Liver (tissue), 9 donors: ENCODE data around the gene KLF16. TPM values are rescaled to one million over a fixed set of nuclear protein-coding genes. Genes with fewer than 3 reads are reported as not detected.

Experiments used
- DNase-seq: peaks from one replicate; pipeline ENCODE4 v3.0.0-alpha.2; 2017; ENCODE audit warnings: low spot score
- H3K27ac ChIP-seq, 2 donors: one replicate each; pipeline ENCODE4 v1.7.0; 2013; ENCODE audit warnings: inconsistent platforms in 2 of 2, low read length in 2 of 2, control low read depth in 1 of 2, low read depth in 1 of 2, mild to moderate bottlenecking in 1 of 2
- H3K27me3 ChIP-seq, 4 donors: one replicate each; pipeline versions ENCODE4 v1.6.1 to v1.7.0; 2013; ENCODE audit warnings: low read length in 3 of 4, inconsistent platforms in 1 of 4, mild to moderate bottlenecking in 1 of 4, moderate library complexity in 1 of 4; ENCODE audit not compliant: control insufficient read depth in 4 of 4, insufficient read depth in 4 of 4
- H3K36me3 ChIP-seq, 4 donors: one replicate each; pipeline versions ENCODE4 v1.6.1 to v1.7.0; 2013; ENCODE audit warnings: low read length in 3 of 4, mild to moderate bottlenecking in 3 of 4, low read depth in 1 of 4, moderate library complexity in 1 of 4; ENCODE audit not compliant: control insufficient read depth in 4 of 4, insufficient read depth in 3 of 4
- H3K4me1 ChIP-seq, 4 donors: one replicate each; pipeline versions ENCODE4 v1.6.1 to v1.7.0; 2013; ENCODE audit warnings: low read length in 3 of 4, mild to moderate bottlenecking in 3 of 4, moderate library complexity in 1 of 4; ENCODE audit not compliant: control insufficient read depth in 4 of 4, insufficient read depth in 4 of 4
- H3K4me3 ChIP-seq, 3 donors: one replicate each; pipeline versions ENCODE4 v1.6.1 to v1.7.0; 2013; ENCODE audit warnings: low read length in 3 of 3, control low read depth in 1 of 3, low read depth in 1 of 3, mild to moderate bottlenecking in 1 of 3
- H3K9ac ChIP-seq, 2 donors: one replicate each; pipeline ENCODE4 v1.7.0; 2013; ENCODE audit warnings: low read length in 2 of 2, mild to moderate bottlenecking in 2 of 2, moderate library complexity in 2 of 2, control low read depth in 1 of 2, low read depth in 1 of 2
- H3K9me3 ChIP-seq, 4 donors: one replicate each; pipeline versions ENCODE4 v1.6.1 to v1.7.0; 2013; ENCODE audit warnings: low read length in 3 of 4; ENCODE audit not compliant: control insufficient read depth in 4 of 4
- EGR1 ChIP-seq, 2 donors: IDR thresholded peaks; 2 replicates each; pipeline ENCODE4 v1.6.1; 2016 to 2018; ENCODE audit warnings: antibody characterized with exemption in 2 of 2, low read depth in 2 of 2
- FOXA1 ChIP-seq: IDR thresholded peaks from 2 replicates; pipeline ENCODE4 v1.6.1; 2016; ENCODE audit warnings: antibody characterized with exemption
- FOXA2 ChIP-seq: IDR thresholded peaks from 2 replicates; pipeline ENCODE4 v1.6.1; 2016; ENCODE audit warnings: antibody characterized with exemption
- GABPA ChIP-seq, 2 donors: IDR thresholded peaks in 1 of 2; conservative IDR thresholded peaks in 1 of 2; 2 replicates each; pipeline ENCODE4 v1.6.1; 2016; ENCODE audit warnings: antibody characterized with exemption in 2 of 2, mild to moderate bottlenecking in 1 of 2, moderate library complexity in 1 of 2
- HNF4A ChIP-seq, 2 donors: conservative IDR thresholded peaks; 2 replicates each; pipeline ENCODE4 v1.6.1; 2016; ENCODE audit warnings: antibody characterized with exemption in 2 of 2, mild to moderate bottlenecking in 2 of 2
- HNF4G ChIP-seq: IDR thresholded peaks from 2 replicates; pipeline ENCODE4 v1.6.1; 2016; ENCODE audit warnings: antibody characterized with exemption
- JUND ChIP-seq, 2 donors: IDR thresholded peaks; 2 replicates each; pipeline ENCODE4 v1.6.1; 2016; ENCODE audit warnings: antibody characterized with exemption in 2 of 2
- MAX ChIP-seq: IDR thresholded peaks from 2 replicates; pipeline ENCODE4 v1.6.1; 2016; ENCODE audit warnings: antibody characterized with exemption
- RXRA ChIP-seq, 2 donors: IDR thresholded peaks; 2 replicates each; pipeline ENCODE4 v1.6.1; 2017 to 2018; ENCODE audit warnings: antibody characterized with exemption in 2 of 2, mild to moderate bottlenecking in 1 of 2
- SP1 ChIP-seq: IDR thresholded peaks from 2 replicates; pipeline ENCODE4 v1.6.1; 2018; ENCODE audit warnings: antibody characterized with exemption, mild to moderate bottlenecking
- TAF1 ChIP-seq: conservative IDR thresholded peaks from 2 replicates; pipeline ENCODE4 v1.6.1; 2016; ENCODE audit warnings: antibody characterized with exemption, mild to moderate bottlenecking
- YY1 ChIP-seq: IDR thresholded peaks from 2 replicates; pipeline ENCODE4 v1.6.1; 2016; ENCODE audit warnings: antibody characterized with exemption, mild to moderate bottlenecking
- WGBS: extraction: QIAGEN DNeasy Blood & Tissue Kit; methylation state at CpG from one replicate; pipeline ENCODE4 v1.1.7; 2013; 5-methylcytosine and 5-hydroxymethylcytosine counted together
- polyA plus RNA-seq, 2 donors: library from polyadenylated mRNA; stranded (reverse) in 1 of 2; unstranded in 1 of 2; fragments of 200-250 nt in 1 of 2; fragments of >200 nt in 1 of 2; fragmentation: Nextera tagmentation in 1 of 2; extraction: Ambion mirVana in 1 of 2; gene quantifications; one replicate each; pipeline versions ENCODE4 v1.2.1 to v1.2.3, GENCODE V29; 2013 to 2015
- total RNA-seq, 2 donors: library from RNA; depleted of rRNA; stranded (reverse); fragments of >200 nt; gene quantifications; one replicate each; pipeline ENCODE4 v1.2.3, GENCODE V29; 2014
- TF ChIP-seq, protein P1 (sequence below): IDR thresholded peaks from 2 replicates; pipeline ENCODE4 v1.6.1; 2016; ENCODE audit warnings: antibody characterized with exemption
- TF ChIP-seq, protein P2 (sequence below): IDR thresholded peaks from 2 replicates; pipeline ENCODE4 v1.6.1; 2016; ENCODE audit warnings: antibody characterized with exemption
- TF ChIP-seq, protein P3 (sequence below): fragments of 150-350 bp; IDR thresholded peaks from 2 replicates; pipeline ENCODE4 v1.5.1; 2017; ENCODE audit warnings: improper control_type of control experiment, low read depth, low read length; ENCODE audit not compliant: missing input control
- TF ChIP-seq, protein P4 (sequence below): IDR thresholded peaks from 2 replicates; pipeline ENCODE4 v1.6.1; 2016; ENCODE audit warnings: antibody characterized with exemption, mild to moderate bottlenecking
- donor health status: healthy.
- donor health status: healthy.
- donor health status: healthy.
- donor health status: healthy.
- donor health status: healthy.

Gene KLF16
- total and polyA plus RNA-seq, 4 donors, result 1.2 to 14.8 (median 6.0) TPM

GRCh38 chr19:1893791-1894190 lies 30.4 kb upstream of the KLF16 start:
- no peak for DNase-seq
- Histone ChIP-seq H3K9me3 (no peaks in the 10 kb centered on the region), H3K4me1 (peaks cover 0 to 6% (median 2%) of the 10 kb centered on the region in 4 donors), H3K27ac (no peak overlapping the region), H3K4me3 (no peak overlapping the region), H3K27me3 (no peaks in the 10 kb centered on the region), H3K9ac (no peak overlapping the region), H3K36me3 (no peaks in the 10 kb centered on the region)
- TF ChIP-seq YY1, result no peak
- 92% methylated on average over 17 of the region's 17 CpGs for WGBS

DNA sequence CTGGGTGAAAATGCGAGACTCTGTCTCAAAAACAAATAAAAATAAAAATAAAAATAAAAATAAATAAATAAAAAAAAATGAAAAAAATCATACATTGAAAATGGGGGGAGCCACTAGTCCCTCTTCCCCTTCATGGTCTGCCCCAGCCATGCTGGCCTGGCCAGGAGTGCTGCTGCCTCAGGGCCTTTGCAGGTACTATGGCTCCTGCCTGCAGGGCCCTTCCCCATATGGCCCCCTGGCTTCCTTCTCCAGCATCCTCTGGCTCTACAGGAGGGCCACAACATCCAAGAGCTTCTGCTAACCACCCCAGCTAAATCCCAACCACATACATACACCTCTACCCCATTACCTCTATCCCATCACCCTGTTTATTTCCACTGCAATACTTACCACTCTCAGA lies 26.5 kb upstream of the KLF16 start:
- no peaks in the 10 kb centered on the region for H3K4me1 ChIP-seq
- TF ChIP-seq HNF4G (no peak), HNF4A (conservative IDR thresholded peaks at IDR 0.05) (no peak), MAX (no peak), SP1 (no peak), YY1 (no peak), RXRA (IDR thresholded peaks at IDR 0.05) (no peak), EGR1 (IDR thresholded peaks at IDR 0.05; ENCODE audit: low read depth in 2 of 2) (no peak), TAF1 (no peak), GABPA (IDR thresholded peaks at IDR 0.05 in 1 of 2, conservative IDR thresholded peaks at IDR 0.05 in 1 of 2) (no peak)
- TF ChIP-seq, protein P1, sequence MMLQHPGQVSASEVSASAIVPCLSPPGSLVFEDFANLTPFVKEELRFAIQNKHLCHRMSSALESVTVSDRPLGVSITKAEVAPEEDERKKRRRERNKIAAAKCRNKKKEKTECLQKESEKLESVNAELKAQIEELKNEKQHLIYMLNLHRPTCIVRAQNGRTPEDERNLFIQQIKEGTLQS, result no peak
- TF ChIP-seq, protein P2, sequence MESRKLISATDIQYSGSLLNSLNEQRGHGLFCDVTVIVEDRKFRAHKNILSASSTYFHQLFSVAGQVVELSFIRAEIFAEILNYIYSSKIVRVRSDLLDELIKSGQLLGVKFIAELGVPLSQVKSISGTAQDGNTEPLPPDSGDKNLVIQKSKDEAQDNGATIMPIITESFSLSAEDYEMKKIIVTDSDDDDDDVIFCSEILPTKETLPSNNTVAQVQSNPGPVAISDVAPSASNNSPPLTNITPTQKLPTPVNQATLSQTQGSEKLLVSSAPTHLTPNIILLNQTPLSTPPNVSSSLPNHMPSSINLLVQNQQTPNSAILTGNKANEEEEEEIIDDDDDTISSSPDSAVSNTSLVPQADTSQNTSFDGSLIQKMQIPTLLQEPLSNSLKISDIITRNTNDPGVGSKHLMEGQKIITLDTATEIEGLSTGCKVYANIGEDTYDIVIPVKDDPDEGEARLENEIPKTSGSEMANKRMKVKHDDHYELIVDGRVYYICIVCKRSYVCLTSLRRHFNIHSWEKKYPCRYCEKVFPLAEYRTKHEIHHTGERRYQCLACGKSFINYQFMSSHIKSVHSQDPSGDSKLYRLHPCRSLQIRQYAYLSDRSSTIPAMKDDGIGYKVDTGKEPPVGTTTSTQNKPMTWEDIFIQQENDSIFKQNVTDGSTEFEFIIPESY, result no peak
- TF ChIP-seq, protein P3, sequence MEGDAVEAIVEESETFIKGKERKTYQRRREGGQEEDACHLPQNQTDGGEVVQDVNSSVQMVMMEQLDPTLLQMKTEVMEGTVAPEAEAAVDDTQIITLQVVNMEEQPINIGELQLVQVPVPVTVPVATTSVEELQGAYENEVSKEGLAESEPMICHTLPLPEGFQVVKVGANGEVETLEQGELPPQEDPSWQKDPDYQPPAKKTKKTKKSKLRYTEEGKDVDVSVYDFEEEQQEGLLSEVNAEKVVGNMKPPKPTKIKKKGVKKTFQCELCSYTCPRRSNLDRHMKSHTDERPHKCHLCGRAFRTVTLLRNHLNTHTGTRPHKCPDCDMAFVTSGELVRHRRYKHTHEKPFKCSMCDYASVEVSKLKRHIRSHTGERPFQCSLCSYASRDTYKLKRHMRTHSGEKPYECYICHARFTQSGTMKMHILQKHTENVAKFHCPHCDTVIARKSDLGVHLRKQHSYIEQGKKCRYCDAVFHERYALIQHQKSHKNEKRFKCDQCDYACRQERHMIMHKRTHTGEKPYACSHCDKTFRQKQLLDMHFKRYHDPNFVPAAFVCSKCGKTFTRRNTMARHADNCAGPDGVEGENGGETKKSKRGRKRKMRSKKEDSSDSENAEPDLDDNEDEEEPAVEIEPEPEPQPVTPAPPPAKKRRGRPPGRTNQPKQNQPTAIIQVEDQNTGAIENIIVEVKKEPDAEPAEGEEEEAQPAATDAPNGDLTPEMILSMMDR, result no peak
- H3K27ac ChIP-seq, result no peak overlapping the region
- no peak for DNase-seq
- no peak overlapping the region for H3K4me3 ChIP-seq
- no peaks in the 10 kb centered on the region for H3K36me3 ChIP-seq
- H3K9me3 ChIP-seq, result no peaks in the 10 kb centered on the region
- WGBS, result 98% methylated on average over 1 of the region's 1 CpG
- no peak overlapping the region for H3K9ac ChIP-seq
- no peaks in the 10 kb centered on the region for H3K27me3 ChIP-seq

GRCh38 chr19:1888385-1888784 lies 25.0 kb upstream of the KLF16 start:
- H3K4me3 ChIP-seq, result no peak overlapping the region
- H3K4me1 ChIP-seq, result peaks cover 1 to 14% (median 13%) of the 10 kb centered on the region in 4 donors
- no peaks in the 10 kb centered on the region for H3K36me3 ChIP-seq
- no peak overlapping the region for H3K9ac ChIP-seq
- no peak for DNase-seq
- no peaks in the 10 kb centered on the region for H3K9me3 ChIP-seq
- no peak overlapping the region for H3K27ac ChIP-seq
- WGBS, result 89% methylated on average over 5 of the region's 5 CpGs
- no peaks in the 10 kb centered on the region for H3K27me3 ChIP-seq
- no peak for TF ChIP-seq HNF4A (conservative IDR thresholded peaks at IDR 0.05)
- TF ChIP-seq FOXA1, result no peak
- TF ChIP-seq, protein P2, result no peak
- TF ChIP-seq, protein P4, sequence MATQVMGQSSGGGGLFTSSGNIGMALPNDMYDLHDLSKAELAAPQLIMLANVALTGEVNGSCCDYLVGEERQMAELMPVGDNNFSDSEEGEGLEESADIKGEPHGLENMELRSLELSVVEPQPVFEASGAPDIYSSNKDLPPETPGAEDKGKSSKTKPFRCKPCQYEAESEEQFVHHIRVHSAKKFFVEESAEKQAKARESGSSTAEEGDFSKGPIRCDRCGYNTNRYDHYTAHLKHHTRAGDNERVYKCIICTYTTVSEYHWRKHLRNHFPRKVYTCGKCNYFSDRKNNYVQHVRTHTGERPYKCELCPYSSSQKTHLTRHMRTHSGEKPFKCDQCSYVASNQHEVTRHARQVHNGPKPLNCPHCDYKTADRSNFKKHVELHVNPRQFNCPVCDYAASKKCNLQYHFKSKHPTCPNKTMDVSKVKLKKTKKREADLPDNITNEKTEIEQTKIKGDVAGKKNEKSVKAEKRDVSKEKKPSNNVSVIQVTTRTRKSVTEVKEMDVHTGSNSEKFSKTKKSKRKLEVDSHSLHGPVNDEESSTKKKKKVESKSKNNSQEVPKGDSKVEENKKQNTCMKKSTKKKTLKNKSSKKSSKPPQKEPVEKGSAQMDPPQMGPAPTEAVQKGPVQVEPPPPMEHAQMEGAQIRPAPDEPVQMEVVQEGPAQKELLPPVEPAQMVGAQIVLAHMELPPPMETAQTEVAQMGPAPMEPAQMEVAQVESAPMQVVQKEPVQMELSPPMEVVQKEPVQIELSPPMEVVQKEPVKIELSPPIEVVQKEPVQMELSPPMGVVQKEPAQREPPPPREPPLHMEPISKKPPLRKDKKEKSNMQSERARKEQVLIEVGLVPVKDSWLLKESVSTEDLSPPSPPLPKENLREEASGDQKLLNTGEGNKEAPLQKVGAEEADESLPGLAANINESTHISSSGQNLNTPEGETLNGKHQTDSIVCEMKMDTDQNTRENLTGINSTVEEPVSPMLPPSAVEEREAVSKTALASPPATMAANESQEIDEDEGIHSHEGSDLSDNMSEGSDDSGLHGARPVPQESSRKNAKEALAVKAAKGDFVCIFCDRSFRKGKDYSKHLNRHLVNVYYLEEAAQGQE, result no peak
- no peak for TF ChIP-seq JUND (IDR thresholded peaks at IDR 0.05)
- TF ChIP-seq GABPA (IDR thresholded peaks at IDR 0.05 in 1 of 2, conservative IDR thresholded peaks at IDR 0.05 in 1 of 2), result no peak
- TF ChIP-seq, protein P1, result no peak
- no peak for TF ChIP-seq TAF1
- TF ChIP-seq EGR1 (IDR thresholded peaks at IDR 0.05; ENCODE audit: low read depth in 2 of 2), result no peak
- TF ChIP-seq FOXA2, result no peak
- TF ChIP-seq YY1, result no peak
